Large intestine (tissue), 3 donors: ENCODE measurements around the gene TMPRSS12. TPM values are rescaled to one million over a fixed set of nuclear protein-coding genes. Genes with fewer than 3 reads are reported as not detected.
"Not testable (repeated sequence)": the region's sequence is repeated elsewhere in the genome, so short reads cannot be mapped to it uniquely, and the experiment has no call there.

Source experiments
- DNase-seq, 2 donors: peaks; one replicate each; pipeline versions ENCODE4 v3.0.0 to v3.0.0-alpha.2; 2013
- H3K27ac ChIP-seq: one replicate; pipeline ENCODE4 v1.5.1; 2013; ENCODE audit warnings: low read length
- H3K27me3 ChIP-seq: 2 replicates; pipeline ENCODE4 v1.6.1; 2013; ENCODE audit warnings: low read length; ENCODE audit not compliant: control insufficient read depth, insufficient read depth
- H3K36me3 ChIP-seq: 2 replicates; pipeline ENCODE4 v1.6.1; 2013; ENCODE audit warnings: low read length; ENCODE audit not compliant: control insufficient read depth, insufficient read depth
- H3K4me1 ChIP-seq: one replicate; pipeline ENCODE4 v1.6.1; 2013; ENCODE audit warnings: low read length; ENCODE audit not compliant: control insufficient read depth, insufficient read depth
- H3K4me3 ChIP-seq: one replicate; pipeline ENCODE4 v1.5.1; 2013; ENCODE audit warnings: low read length
- H3K9me3 ChIP-seq: one replicate; pipeline ENCODE4 v1.6.1; 2013; ENCODE audit warnings: mild to moderate bottlenecking, low read depth, low read length, moderate library complexity; ENCODE audit not compliant: control insufficient read depth
- WGBS: methylation state at CpG from one replicate; pipeline ENCODE4 v1.1.5; 2013; ENCODE audit warnings: low lambda C conversion rate; ENCODE audit not compliant: insufficient coverage; 5-methylcytosine and 5-hydroxymethylcytosine counted together
- polyA plus RNA-seq: library from polyadenylated mRNA; unstranded; fragments of 120-200 nt; gene quantifications from one replicate; pipeline ENCODE4 v1.2.1, GENCODE V29; 2013

Gene TMPRSS12
- polyA plus RNA-seq, 1 donor = 0.01 TPM

GRCh38 chr12:50855679-50856078 lies 13.0 kb downstream of the TMPRSS12 start:
- H3K27me3 ChIP-seq, H3K9me3 ChIP-seq, H3K4me1 ChIP-seq, H3K4me3 ChIP-seq, H3K27ac ChIP-seq, DNase-seq, H3K36me3 ChIP-seq: not testable (repeated sequence)
- no CpG with 5 or more reads among the region's 2 CpGs for WGBS

- 71% methylated on average over 1 of the region's 4 CpGs for WGBS
- Histone ChIP-seq H3K4me3 (no peak overlapping the region), H3K9me3 (no peaks in the 10 kb centered on the region), H3K4me1 (no peaks in the 10 kb centered on the region), H3K27ac (no peak overlapping the region), H3K36me3 (no peaks in the 10 kb centered on the region), H3K27me3 (no peaks in the 10 kb centered on the region)
- no peak for DNase-seq
Observed at GRCh38 chr12:50859621-50860310, 17.0 kb downstream of the TMPRSS12 start.

- Histone ChIP-seq H3K4me3 (no peak overlapping the region), H3K36me3 (no peaks in the 10 kb centered on the region), H3K27me3 (no peaks in the 10 kb centered on the region), H3K27ac (no peak overlapping the region), H3K9me3 (peaks cover 8% of the 10 kb centered on the region), H3K4me1 (no peaks in the 10 kb centered on the region)
- 88% methylated on average over 2 of the region's 6 CpGs for WGBS
- DNase-seq = no peak
Observed at GRCh38 chr12:50862316-50862715, 19.6 kb downstream of the TMPRSS12 start.

- WGBS = 100% methylated on average over 2 of the region's 3 CpGs
- Histone ChIP-seq H3K9me3 (peaks cover 8% of the 10 kb centered on the region), H3K36me3 (no peaks in the 10 kb centered on the region), H3K27ac (no peak overlapping the region), H3K4me1 (no peaks in the 10 kb centered on the region), H3K27me3 (no peaks in the 10 kb centered on the region), H3K4me3 (no peak overlapping the region)
- DNase-seq = no peak
Observed at GRCh38 chr12:50865266-50865665, 22.5 kb downstream of the TMPRSS12 start.

GRCh38 chr12:50868881-50869280 lies 26.2 kb downstream of the TMPRSS12 start:
- not testable (repeated sequence) for H3K4me1 ChIP-seq, H3K27ac ChIP-seq, DNase-seq, H3K27me3 ChIP-seq, H3K4me3 ChIP-seq, H3K36me3 ChIP-seq
- H3K9me3 ChIP-seq = peaks cover 12% of the 10 kb centered on the region
- 80% methylated on average over 1 of the region's 2 CpGs for WGBS

GRCh38 chr12:50882563-50882962 lies 39.8 kb downstream of the TMPRSS12 start:
- WGBS = no CpG with 5 or more reads among the region's 3 CpGs
- H3K4me1 ChIP-seq = no peaks in the 10 kb centered on the region
- no peaks in the 10 kb centered on the region for H3K27me3 ChIP-seq

GRCh38 chr12:50887191-50887590 lies 44.5 kb downstream of the TMPRSS12 start:
- Histone ChIP-seq H3K4me3 (no peak overlapping the region), H3K27me3 (no peaks in the 10 kb centered on the region), H3K36me3 (no peaks in the 10 kb centered on the region), H3K4me1 (no peaks in the 10 kb centered on the region), H3K27ac (no peak overlapping the region), H3K9me3 (peaks cover 8% of the 10 kb centered on the region)
- no peak for DNase-seq
- WGBS = 67% methylated on average over 1 of the region's 3 CpGs

More at GRCh38 chr12:50882563-50882962, 39.8 kb downstream of the TMPRSS12 start:
- no peak for DNase-seq
- Histone ChIP-seq H3K27ac (no peak overlapping the region), H3K36me3 (no peaks in the 10 kb centered on the region), H3K4me3 (no peak overlapping the region), H3K9me3 (peaks cover 8% of the 10 kb centered on the region)

GRCh38 chr12:50888666-50889065 lies 45.9 kb downstream of the TMPRSS12 start:
- no peak overlapping the region for H3K27ac ChIP-seq
- no peaks in the 10 kb centered on the region for H3K9me3 ChIP-seq
- no CpG with 5 or more reads among the region's 2 CpGs for WGBS
- no peaks in the 10 kb centered on the region for H3K4me1 ChIP-seq
- no peaks in the 10 kb centered on the region for H3K36me3 ChIP-seq
- H3K4me3 ChIP-seq = no peak overlapping the region
- H3K27me3 ChIP-seq = no peaks in the 10 kb centered on the region
- no peak for DNase-seq

GRCh38 chr12:50894241-50894640 lies 51.5 kb downstream of the TMPRSS12 start:
- Histone ChIP-seq H3K27ac (no peak overlapping the region), H3K36me3 (no peaks in the 10 kb centered on the region), H3K9me3 (no peaks in the 10 kb centered on the region), H3K4me3 (no peak overlapping the region), H3K4me1 (no peaks in the 10 kb centered on the region), H3K27me3 (no peaks in the 10 kb centered on the region)
- no CpG with 5 or more reads among the region's 3 CpGs for WGBS
- DNase-seq = no peak

- no peaks in the 10 kb centered on the region for H3K27me3 ChIP-seq
- H3K36me3 ChIP-seq = no peaks in the 10 kb centered on the region
- H3K4me1 ChIP-seq = no peaks in the 10 kb centered on the region
- peak in 1 of 2 donors; percentile 4 for DNase-seq
- no peak overlapping the region for H3K4me3 ChIP-seq
- H3K27ac ChIP-seq = no peak overlapping the region
- no peaks in the 10 kb centered on the region for H3K9me3 ChIP-seq
- WGBS = 100% methylated on average over 1 of the region's 4 CpGs
Observed at GRCh38 chr12:50901685-50902113, 59.0 kb downstream of the TMPRSS12 start.

GRCh38 chr12:50908479-50908878 lies 65.8 kb downstream of the TMPRSS12 start:
- H3K4me3 ChIP-seq, H3K27me3 ChIP-seq, H3K4me1 ChIP-seq, H3K9me3 ChIP-seq, H3K36me3 ChIP-seq, H3K27ac ChIP-seq: not testable (repeated sequence)
- no CpG with 5 or more reads among the region's 5 CpGs for WGBS
- peak in 1 of 2 donors; percentile 22 for DNase-seq
